HepG2 (cell line): ENCODE results near the gene TOR4A.

Source experiments
- CREB1 ChIP-seq, 2 experiments: fragments of 450-650 bp in 1 of 2; IDR thresholded peaks; 2 replicates each; pipeline ENCODE4 v1.6.1; 2016 to 2017; ENCODE audit warnings: control low read depth in 1 of 2, mild to moderate bottlenecking in 1 of 2, missing compliant biosample characterization in 1 of 2, missing genetic modification characterization in 1 of 2
- EZH2 ChIP-seq: conservative IDR thresholded peaks from 2 replicates; pipeline ENCODE4 v1.6.1; 2012; ENCODE audit warnings: mild to moderate bottlenecking, low read depth, low read length, moderate library complexity

DNA sequence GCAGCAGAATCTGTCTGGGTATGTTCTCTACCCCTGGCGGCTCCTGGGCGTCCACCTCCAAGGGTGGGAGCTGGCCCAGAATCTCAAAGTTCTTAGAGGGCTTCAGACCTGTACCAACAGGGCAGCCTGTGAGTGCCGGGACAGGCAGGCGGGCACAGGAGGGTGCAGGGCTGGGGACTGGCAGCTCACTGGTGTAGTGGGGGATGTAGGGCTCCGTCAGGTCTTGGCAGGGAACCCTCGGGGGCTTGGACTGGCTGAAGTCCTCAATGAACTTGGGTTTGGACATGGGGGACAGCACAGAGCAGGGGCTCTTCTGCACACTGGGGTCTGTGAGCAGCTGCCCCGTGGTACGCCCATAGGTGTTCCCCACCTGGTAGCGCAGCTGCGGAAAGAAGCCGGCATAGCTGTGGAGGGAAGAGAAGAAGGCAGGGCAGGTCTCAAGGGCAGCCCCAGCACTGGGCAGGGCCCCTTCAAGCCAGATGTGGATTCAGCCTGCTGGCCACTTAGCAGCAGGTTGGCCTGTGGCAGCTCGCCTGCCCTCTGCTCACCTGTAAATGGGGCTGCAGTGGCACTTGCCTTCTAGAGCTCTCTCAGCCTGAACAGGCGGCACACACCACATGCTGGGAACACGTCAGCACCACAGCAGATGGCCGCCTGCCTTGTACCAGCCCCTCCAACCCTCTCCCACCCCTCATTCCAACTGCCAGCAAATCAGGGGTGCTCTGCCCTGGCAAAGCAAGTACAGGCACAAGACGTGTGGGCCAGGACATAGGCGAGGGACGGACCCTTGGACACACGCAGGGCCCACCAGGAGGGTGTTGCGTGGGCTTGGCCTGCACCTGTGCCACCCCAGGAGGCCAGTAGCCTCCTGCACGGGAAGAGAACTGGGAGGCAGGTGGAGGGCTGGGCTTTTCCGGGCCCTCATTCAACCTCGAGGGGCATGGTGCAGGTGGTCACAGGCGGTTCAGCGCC lies 31.8 kb upstream of the TOR4A start:
- TF ChIP-seq EZH2 (no peak), CREB1 (IDR thresholded peaks at IDR 0.05) (no peak), CREB1 (CRISPR knock-in tag; IDR thresholded peaks at IDR 0.05) (no peak)
